Type B pancreatic cell (in vitro differentiated cells): Measurements from ENCODE around the gene TENM4. TPM values are rescaled to one million over a fixed set of nuclear protein-coding genes. Genes with fewer than 3 reads are reported as not detected.

Source experiments
- DNase-seq: peaks from one replicate; pipeline ENCODE4 v3.0.0; 2021; ENCODE audit warnings: mixed read lengths; ENCODE audit not compliant: unreplicated experiment; ENCODE audit errors: extremely low spot score
- H3K27ac Mint-ChIP-seq: 2 replicates; pipeline ENCODE4 v1.8.0; 2021; ENCODE audit warnings: mild to moderate bottlenecking, mixed read lengths
- H3K27me3 Mint-ChIP-seq: 2 replicates; pipeline ENCODE4 v1.8.0; 2021; ENCODE audit warnings: mixed read lengths
- H3K36me3 Mint-ChIP-seq: 2 replicates; pipeline ENCODE4 v1.8.0; 2021; ENCODE audit warnings: mixed read lengths
- H3K4me1 Mint-ChIP-seq: one replicate; pipeline ENCODE4 v1.8.0; 2021; ENCODE audit warnings: mixed read lengths; ENCODE audit not compliant: unreplicated experiment
- H3K4me3 Mint-ChIP-seq: 2 replicates; pipeline ENCODE4 v1.8.0; 2021; ENCODE audit warnings: mild to moderate bottlenecking, mixed read lengths
- H3K9me3 Mint-ChIP-seq: 2 replicates; pipeline ENCODE4 v1.8.0; 2021; ENCODE audit warnings: mixed read lengths
- total RNA-seq: library from RNA; stranded (reverse); gene quantifications from 2 replicates; pipeline ENCODE4 v1.2.1, GENCODE V29; 2021; ENCODE audit warnings: low replicate concordance
- TF ChIP-seq, protein P1 (sequence below): fragments of 200-600 bp; sonication (generic); conservative IDR thresholded peaks from 2 replicates; pipeline ENCODE4 v1.5.0; 2021; ENCODE audit warnings: antibody characterized with exemption, mild to moderate bottlenecking

The TENM4 gene
- total RNA-seq, 1 donor from 2014 or later = 156 TPM

DNA sequence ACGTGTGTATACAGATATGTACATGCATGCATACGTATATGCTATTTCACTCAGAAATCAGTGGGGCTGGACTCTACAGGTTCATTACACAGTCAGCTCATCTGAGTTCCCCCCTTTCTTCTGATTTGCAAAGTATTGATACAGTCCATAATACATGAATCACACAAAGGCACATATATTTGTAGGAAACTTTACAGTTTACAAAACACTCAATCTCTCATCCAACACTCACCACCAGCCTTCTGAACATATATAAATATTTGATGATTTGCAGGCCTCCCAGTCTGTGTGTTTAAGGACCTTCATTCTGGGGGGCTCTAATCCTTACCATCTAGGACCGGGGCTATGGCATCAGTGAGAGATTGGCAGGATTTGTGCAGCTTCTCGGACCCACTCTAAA lies 293.8 kb downstream of the TENM4 start:
- Mint-ChIP-seq H3K4me1 (no peaks in the 10 kb centered on the region), H3K27ac (no peak overlapping the region), H3K4me3 (no peak overlapping the region), H3K27me3 (no peaks in the 10 kb centered on the region), H3K36me3 (peaks cover 4% of the 10 kb centered on the region), H3K9me3 (no peaks in the 10 kb centered on the region)
- no peak for DNase-seq
- TF ChIP-seq, protein P1, sequence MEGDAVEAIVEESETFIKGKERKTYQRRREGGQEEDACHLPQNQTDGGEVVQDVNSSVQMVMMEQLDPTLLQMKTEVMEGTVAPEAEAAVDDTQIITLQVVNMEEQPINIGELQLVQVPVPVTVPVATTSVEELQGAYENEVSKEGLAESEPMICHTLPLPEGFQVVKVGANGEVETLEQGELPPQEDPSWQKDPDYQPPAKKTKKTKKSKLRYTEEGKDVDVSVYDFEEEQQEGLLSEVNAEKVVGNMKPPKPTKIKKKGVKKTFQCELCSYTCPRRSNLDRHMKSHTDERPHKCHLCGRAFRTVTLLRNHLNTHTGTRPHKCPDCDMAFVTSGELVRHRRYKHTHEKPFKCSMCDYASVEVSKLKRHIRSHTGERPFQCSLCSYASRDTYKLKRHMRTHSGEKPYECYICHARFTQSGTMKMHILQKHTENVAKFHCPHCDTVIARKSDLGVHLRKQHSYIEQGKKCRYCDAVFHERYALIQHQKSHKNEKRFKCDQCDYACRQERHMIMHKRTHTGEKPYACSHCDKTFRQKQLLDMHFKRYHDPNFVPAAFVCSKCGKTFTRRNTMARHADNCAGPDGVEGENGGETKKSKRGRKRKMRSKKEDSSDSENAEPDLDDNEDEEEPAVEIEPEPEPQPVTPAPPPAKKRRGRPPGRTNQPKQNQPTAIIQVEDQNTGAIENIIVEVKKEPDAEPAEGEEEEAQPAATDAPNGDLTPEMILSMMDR = no peak

DNA sequence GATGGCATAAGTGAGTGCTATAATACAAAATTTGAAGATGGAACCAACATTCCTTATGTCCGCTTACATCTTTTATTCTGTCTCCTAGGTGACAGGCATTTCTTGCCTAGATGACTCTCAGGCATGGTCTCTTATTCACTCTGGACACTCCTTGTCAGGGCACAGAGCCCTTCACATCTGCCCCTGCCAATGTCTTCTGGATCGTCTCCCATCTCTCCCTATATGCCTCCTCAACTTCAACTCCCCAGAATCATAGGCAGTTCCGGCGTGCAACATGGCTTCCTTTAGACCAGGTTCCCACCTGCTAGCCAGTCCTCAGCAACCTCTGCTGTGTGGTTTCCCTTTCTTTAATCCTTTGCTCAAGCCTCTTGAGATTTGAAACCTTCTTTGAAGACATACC lies 300.9 kb downstream of the TENM4 start:
- Mint-ChIP-seq H3K9me3 (peaks cover 10% of the 10 kb centered on the region), H3K4me3 (no peak overlapping the region), H3K27ac (no peak overlapping the region), H3K4me1 (peaks cover 14% of the 10 kb centered on the region), H3K27me3 (no peaks in the 10 kb centered on the region), H3K36me3 (peaks cover 4% of the 10 kb centered on the region)
- DNase-seq = no peak
- TF ChIP-seq, protein P1 = no peak

DNA sequence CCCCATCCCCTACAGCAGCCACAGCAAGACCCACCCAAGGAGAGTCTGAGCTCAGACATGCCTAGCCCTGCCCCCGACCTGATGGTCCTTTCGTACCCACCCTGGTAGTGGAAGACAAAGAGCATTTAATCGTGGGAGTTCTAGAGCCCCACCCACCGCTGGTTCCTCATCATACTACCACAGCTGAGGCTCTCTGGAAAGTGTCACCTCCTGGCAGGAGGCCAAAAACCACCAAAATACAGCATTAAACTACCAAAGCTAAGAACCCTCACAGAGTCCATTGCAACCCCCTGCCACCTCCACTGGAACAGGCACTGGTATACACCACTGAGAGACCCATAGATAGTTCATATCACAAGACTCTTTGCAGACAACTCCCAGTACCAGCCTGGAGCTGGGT lies 311.1 kb downstream of the TENM4 start:
- Mint-ChIP-seq H3K4me1 (peaks cover 6% of the 10 kb centered on the region), H3K27me3 (no peaks in the 10 kb centered on the region), H3K36me3 (peaks cover 31% of the 10 kb centered on the region), H3K4me3 (no peak overlapping the region), H3K9me3 (peaks cover 28% of the 10 kb centered on the region), H3K27ac (no peak overlapping the region)
- TF ChIP-seq, protein P1 = no peak
- DNase-seq = no peak

DNA sequence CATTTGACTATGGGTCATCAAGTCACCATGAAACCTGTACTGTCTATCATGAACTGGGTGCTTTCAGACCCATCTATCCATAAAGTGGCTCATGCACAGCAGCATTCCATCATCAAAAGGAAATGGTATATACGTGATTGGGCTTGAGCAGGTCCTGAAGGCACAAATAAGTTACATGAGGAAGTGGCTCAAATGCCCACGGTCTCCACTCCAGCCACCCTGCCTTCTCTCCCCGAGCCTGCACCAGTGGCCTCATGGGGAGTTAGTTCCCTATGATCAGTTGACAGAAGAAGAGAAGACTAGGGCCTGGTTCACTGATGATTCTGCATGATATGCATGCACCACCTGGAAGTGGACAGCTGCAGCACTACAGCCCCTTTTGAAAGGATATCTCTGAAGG lies 312.5 kb downstream of the TENM4 start:
- no peak overlapping the region for H3K4me3 Mint-ChIP-seq
- peak overlapping the region; percentile 57 for H3K27ac Mint-ChIP-seq
- no peaks in the 10 kb centered on the region for H3K27me3 Mint-ChIP-seq
- peaks cover 27% of the 10 kb centered on the region for H3K36me3 Mint-ChIP-seq
- TF ChIP-seq, protein P1 = no peak
- DNase-seq = no peak
- peaks cover 21% of the 10 kb centered on the region for H3K9me3 Mint-ChIP-seq
- peaks cover 6% of the 10 kb centered on the region for H3K4me1 Mint-ChIP-seq

DNA sequence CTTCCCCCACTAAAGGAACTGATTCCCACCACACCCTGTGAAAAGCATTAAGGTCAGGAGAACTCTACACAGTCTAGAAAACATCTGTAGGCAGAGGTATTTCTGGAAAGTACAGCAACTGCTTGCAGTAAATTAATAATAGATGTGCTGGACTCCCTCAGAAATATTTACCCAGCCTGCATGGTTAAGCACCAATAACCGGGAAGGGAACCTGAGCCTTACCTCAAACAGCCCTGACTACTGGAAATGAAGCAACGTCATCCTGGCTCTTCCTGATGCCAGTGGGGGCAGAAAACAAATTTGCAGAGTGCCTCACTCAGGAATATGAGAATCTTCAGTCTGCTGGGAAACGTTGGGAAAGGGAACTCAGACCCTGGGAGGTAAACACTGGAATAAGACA lies 318.1 kb downstream of the TENM4 start:
- Mint-ChIP-seq H3K36me3 (peaks cover 8% of the 10 kb centered on the region), H3K9me3 (peaks cover 12% of the 10 kb centered on the region), H3K27me3 (no peaks in the 10 kb centered on the region), H3K4me3 (no peak overlapping the region), H3K4me1 (peaks cover 20% of the 10 kb centered on the region), H3K27ac (no peak overlapping the region)
- TF ChIP-seq, protein P1 = no peak
- no peak for DNase-seq

DNA sequence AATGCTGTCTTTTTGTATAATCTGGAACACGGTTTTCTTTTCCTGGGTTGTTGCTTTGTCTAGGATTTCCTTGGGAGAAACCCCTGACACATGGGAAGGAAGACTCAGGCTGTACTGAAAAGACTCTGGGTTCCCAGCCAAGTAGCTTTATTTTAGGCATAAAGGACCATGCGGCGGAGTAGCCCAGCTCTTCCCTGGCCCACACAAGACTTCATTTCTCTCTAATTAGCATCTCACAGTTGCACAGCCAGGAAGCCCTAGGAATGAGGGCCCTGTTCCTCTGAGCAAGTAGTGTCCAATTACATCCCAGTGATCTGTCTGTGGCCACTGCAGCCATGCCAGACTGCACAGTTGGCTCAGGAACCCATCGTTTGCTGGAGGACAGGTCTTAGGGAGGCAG lies 319.5 kb downstream of the TENM4 start:
- H3K27me3 Mint-ChIP-seq = no peaks in the 10 kb centered on the region
- peak overlapping the region; percentile 40 for H3K27ac Mint-ChIP-seq
- peaks cover 20% of the 10 kb centered on the region for H3K4me1 Mint-ChIP-seq
- TF ChIP-seq, protein P1 = no peak
- DNase-seq = no peak
- peaks cover 8% of the 10 kb centered on the region for H3K36me3 Mint-ChIP-seq
- no peak overlapping the region for H3K4me3 Mint-ChIP-seq
- peaks cover 8% of the 10 kb centered on the region for H3K9me3 Mint-ChIP-seq
